Osteocyte (in vitro differentiated cells): ENCODE data around the gene FMN2. TPM values are rescaled to one million over a fixed set of nuclear protein-coding genes. Genes with fewer than 3 reads are reported as not detected.

Experiments
- DNase-seq: peaks from one replicate; pipeline ENCODE4 v3.0.0; 2021; ENCODE audit warnings: mixed read lengths; ENCODE audit not compliant: unreplicated experiment; ENCODE audit errors: extremely low spot score
- H3K27ac Mint-ChIP-seq: one replicate; pipeline ENCODE4 v1.8.0; 2021; ENCODE audit warnings: mild to moderate bottlenecking, mixed read lengths; ENCODE audit not compliant: unreplicated experiment
- H3K27me3 Mint-ChIP-seq: one replicate; pipeline ENCODE4 v1.8.0; 2021; ENCODE audit warnings: mixed read lengths; ENCODE audit not compliant: unreplicated experiment
- H3K36me3 Mint-ChIP-seq: one replicate; pipeline ENCODE4 v1.8.0; 2021; ENCODE audit warnings: mixed read lengths; ENCODE audit not compliant: unreplicated experiment
- H3K4me1 Mint-ChIP-seq: one replicate; pipeline ENCODE4 v1.8.0; 2021; ENCODE audit warnings: mixed read lengths; ENCODE audit not compliant: unreplicated experiment
- H3K4me3 Mint-ChIP-seq: one replicate; pipeline ENCODE4 v1.8.0; 2021; ENCODE audit warnings: mild to moderate bottlenecking, moderate library complexity, mixed read lengths; ENCODE audit not compliant: unreplicated experiment
- H3K9me3 Mint-ChIP-seq: one replicate; pipeline ENCODE4 v1.8.0; 2021; ENCODE audit warnings: mixed read lengths; ENCODE audit not compliant: unreplicated experiment
- total RNA-seq: library from RNA; stranded (reverse); gene quantifications from 2 replicates; pipeline ENCODE4 v1.2.1, GENCODE V29; 2021
- TF ChIP-seq, protein P1 (sequence below): fragments of 200-600 bp; sonication (generic); IDR thresholded peaks from 2 replicates; pipeline ENCODE4 v1.5.0; 2021; ENCODE audit warnings: antibody characterized with exemption, mild to moderate bottlenecking, moderate library complexity

Gene FMN2
- total RNA-seq, 1 donor from 2014 or later, result 8.6 TPM

DNA sequence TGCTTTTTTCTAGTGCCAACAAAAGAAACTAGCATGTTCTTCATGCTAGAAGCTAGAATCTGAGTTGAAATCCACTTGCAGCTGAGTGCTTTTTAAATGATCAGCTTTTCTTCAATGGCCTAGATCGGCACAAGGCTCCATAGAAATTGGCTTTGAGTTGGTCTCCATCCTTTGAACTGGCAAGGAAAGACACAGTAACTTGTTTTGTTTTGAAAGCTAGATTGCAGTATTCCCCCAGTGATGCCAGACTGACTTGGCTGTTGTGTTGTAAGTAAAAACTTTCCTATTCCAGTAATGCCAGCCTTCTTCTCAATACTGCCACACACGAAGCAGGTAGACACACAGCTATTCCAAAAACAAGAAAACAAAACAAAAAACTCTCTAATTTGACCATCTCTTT lies 139.1 kb downstream of the FMN2 start:
- TF ChIP-seq, protein P1, sequence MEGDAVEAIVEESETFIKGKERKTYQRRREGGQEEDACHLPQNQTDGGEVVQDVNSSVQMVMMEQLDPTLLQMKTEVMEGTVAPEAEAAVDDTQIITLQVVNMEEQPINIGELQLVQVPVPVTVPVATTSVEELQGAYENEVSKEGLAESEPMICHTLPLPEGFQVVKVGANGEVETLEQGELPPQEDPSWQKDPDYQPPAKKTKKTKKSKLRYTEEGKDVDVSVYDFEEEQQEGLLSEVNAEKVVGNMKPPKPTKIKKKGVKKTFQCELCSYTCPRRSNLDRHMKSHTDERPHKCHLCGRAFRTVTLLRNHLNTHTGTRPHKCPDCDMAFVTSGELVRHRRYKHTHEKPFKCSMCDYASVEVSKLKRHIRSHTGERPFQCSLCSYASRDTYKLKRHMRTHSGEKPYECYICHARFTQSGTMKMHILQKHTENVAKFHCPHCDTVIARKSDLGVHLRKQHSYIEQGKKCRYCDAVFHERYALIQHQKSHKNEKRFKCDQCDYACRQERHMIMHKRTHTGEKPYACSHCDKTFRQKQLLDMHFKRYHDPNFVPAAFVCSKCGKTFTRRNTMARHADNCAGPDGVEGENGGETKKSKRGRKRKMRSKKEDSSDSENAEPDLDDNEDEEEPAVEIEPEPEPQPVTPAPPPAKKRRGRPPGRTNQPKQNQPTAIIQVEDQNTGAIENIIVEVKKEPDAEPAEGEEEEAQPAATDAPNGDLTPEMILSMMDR, result no peak
- Mint-ChIP-seq H3K36me3 (peaks cover 14% of the 10 kb centered on the region), H3K27me3 (no peaks in the 10 kb centered on the region), H3K9me3 (peaks cover 14% of the 10 kb centered on the region), H3K4me1 (peaks cover 20% of the 10 kb centered on the region), H3K4me3 (no peak overlapping the region), H3K27ac (no peak overlapping the region)
- no peak for DNase-seq

DNA sequence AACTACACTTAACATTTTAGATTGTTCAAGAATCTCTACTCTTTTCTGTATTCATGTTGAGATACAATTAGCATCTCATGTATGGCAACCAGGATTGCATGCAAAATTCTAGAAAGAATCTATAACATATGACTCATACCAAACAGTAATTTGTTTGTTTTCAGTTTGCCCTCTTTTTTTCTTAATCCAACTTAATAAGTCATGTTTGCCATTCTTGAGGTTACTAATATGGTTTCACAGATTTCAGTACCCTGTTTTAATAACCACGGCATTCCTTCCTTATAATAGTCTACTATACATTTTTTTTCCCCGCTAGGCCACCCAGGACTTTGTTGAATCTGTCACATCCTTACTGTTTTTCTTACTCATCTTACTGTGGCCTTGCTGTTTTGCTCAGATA lies 140.8 kb downstream of the FMN2 start:
- Mint-ChIP-seq H3K36me3 (peaks cover 13% of the 10 kb centered on the region), H3K27me3 (no peaks in the 10 kb centered on the region), H3K4me1 (peaks cover 20% of the 10 kb centered on the region), H3K27ac (no peak overlapping the region), H3K4me3 (no peak overlapping the region), H3K9me3 (no peaks in the 10 kb centered on the region)
- DNase-seq, result no peak
- TF ChIP-seq, protein P1, result no peak

DNA sequence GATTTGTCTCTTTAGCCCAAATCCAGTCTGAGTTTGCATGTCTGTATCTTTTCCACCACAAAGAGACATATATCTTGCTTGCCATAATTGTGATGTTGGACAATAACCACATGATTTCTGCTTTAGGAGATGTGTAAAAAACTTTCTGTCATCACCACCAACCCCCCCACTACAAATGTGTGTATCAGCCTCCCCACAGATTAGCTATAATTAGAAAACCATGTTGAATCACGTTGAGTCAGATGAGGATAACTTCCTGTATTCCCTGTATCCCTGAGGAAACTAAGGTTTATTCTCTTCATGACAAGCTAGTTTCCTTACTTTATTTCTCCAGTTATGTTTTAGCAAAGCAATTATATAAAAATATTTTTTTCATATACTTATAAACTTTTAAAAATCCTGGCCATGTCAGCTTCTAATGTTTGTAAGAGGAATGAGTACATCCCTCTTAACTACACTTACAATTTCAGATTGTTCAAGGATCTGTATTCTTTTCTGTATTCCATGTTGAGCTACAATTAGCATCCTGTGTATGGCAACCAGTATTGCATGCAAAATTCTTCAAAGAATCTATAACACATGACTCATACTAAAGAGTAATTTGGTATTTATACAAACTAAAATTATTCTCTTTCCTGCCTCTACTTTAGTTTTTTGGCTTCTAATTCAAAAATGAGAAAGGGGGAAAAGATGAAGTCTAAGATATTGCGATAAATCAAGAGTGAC lies 143.0 kb downstream of the FMN2 start:
- TF ChIP-seq, protein P1, result no peak
- Mint-ChIP-seq H3K9me3 (no peaks in the 10 kb centered on the region), H3K4me1 (peaks cover 20% of the 10 kb centered on the region), H3K27ac (peak overlapping the region; percentile 12), H3K36me3 (peaks cover 13% of the 10 kb centered on the region), H3K4me3 (no peak overlapping the region), H3K27me3 (no peaks in the 10 kb centered on the region)
- no peak for DNase-seq

DNA sequence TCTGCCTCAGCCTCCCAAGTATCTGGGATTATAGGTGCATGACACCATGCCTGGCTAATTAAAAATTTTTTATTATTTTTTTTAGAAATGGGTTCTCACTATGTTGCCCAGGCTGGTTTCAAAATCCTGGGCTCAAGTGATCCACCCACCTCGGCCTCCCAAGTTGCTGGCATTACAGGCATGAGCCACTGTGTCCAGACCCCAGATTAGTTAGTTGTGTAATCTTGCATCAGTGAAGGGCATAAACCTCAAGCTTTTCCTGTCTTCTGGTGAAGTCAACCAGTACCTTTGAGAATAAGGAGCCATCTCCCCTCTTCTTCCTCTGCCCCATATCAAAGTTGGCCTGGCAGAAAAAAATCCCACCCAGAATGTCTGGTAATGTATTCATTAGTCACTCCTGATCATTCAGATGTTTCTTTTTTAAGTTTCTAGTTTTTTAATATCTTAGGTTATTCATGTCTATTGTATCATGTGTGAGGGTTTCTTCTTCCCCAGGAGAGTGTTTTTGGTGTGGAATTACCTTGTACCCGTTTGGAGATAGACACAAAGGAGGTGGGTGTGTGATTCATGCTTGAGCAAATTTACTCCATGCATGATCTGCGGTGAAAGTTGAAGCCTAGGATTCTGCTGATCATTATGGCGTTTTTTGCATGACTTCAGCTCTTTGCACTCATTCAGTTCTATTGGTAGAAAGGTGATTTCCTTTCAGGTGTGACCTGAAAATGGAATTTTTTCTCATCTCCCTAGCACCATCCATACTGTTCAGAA lies 144.0 kb downstream of the FMN2 start:
- Mint-ChIP-seq H3K27ac (no peak overlapping the region), H3K4me3 (no peak overlapping the region), H3K9me3 (no peaks in the 10 kb centered on the region), H3K36me3 (peaks cover 13% of the 10 kb centered on the region), H3K4me1 (peaks cover 21% of the 10 kb centered on the region), H3K27me3 (no peaks in the 10 kb centered on the region)
- TF ChIP-seq, protein P1, result no peak
- no peak for DNase-seq

DNA sequence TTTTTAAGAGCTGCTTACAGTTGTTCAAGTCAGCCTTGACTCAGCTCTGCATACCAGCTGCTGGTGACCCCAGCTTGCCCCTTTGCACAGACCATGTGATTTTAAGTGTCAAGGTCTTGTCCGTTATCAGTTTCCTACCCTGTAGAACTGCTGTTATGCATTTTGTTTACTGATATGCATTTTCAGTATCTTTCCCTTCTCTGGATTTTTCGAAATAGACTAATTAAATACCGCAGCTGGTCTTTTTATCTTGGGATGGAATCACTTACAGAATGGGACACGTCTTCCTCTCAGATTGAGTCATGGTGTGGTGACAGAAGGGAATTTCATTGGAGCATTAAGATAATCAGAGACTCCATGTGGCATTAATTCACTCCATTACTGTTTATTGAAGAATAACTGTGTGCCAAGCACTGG lies 145.6 kb downstream of the FMN2 start:
- Mint-ChIP-seq H3K27ac (no peak overlapping the region), H3K9me3 (no peaks in the 10 kb centered on the region), H3K4me1 (peaks cover 32% of the 10 kb centered on the region), H3K27me3 (no peaks in the 10 kb centered on the region), H3K4me3 (no peak overlapping the region), H3K36me3 (peaks cover 13% of the 10 kb centered on the region)
- TF ChIP-seq, protein P1, result no peak
- no peak for DNase-seq
